Measurements from ENCODE around the gene SMIM33.
"Not testable (repeated sequence)": the region's sequence is repeated elsewhere in the genome, so short reads cannot be mapped to it uniquely, and the experiment has no call there.

GRCh38 chr5:139482890-139483208 lies 12.0 kb downstream of the SMIM33 start:
- TF ChIP-seq POLR2A, CTCF (IDR thresholded peaks at IDR 0.05): not testable (repeated sequence)
